H1 (cell line): ENCODE data around the gene AP2B1. TPM values are rescaled to one million over a fixed set of nuclear protein-coding genes. Genes with fewer than 3 reads are reported as not detected.
A peak's percentile ranks its signal among the peaks of the same experiment; 100 is the strongest.

Experiments
- CTCF ChIA-PET: fragments of 300-600 bp; sonication (Branson Sonifier 250); formaldehyde crosslinking; loops from one replicate; lab custom pipeline; 2021; ENCODE audit not compliant: partially characterized antibody; lab: Charles Lee
- POLR2A ChIA-PET: fragments of 300-600 bp; sonication (Branson Sonifier 250); formaldehyde crosslinking; loops from one replicate; lab custom pipeline; 2021; ENCODE audit warnings: inconsistent platforms; ENCODE audit not compliant: partially characterized antibody; lab: Charles Lee
- DNase-seq, 2 experiments: peaks; one replicate each; pipeline versions ENCODE4 v3.0.0 to v3.0.0-alpha.2; 2010 to 2022; ENCODE audit warnings: low spot score in 2 of 2, low read depth in 1 of 2, mixed read lengths in 1 of 2
- FAIRE-seq: peaks from 2 replicates; lab custom pipeline; 2011; peaks lifted over from hg19 to GRCh38; lab: Jason Lieb, UNC
- H2AFZ ChIP-seq: 2 replicates; pipeline ENCODE4 v1.8.1; 2012; ENCODE audit warnings: low read length, inconsistent platforms
- H2AK5ac ChIP-seq: 2 replicates; pipeline ENCODE4 v1.6.1; 2013; ENCODE audit warnings: low read depth, low read length
- H2BK120ac ChIP-seq: replicated peaks from 2 replicates; pipeline ENCODE3; 2013; ENCODE audit warnings: low read depth, low read length, inconsistent platforms
- H2BK12ac ChIP-seq: 2 replicates; pipeline ENCODE4 v1.6.1; 2013; ENCODE audit warnings: low read depth, low read length
- H2BK15ac ChIP-seq: 2 replicates; pipeline ENCODE4 v1.6.1; 2013; ENCODE audit warnings: low read length
- H2BK20ac ChIP-seq: 2 replicates; pipeline ENCODE4 v1.6.1; 2013; ENCODE audit warnings: low read length
- H2BK5ac ChIP-seq: 2 replicates; pipeline ENCODE4 v1.6.1; 2013; ENCODE audit warnings: low read depth, low read length
- H3K14ac ChIP-seq: 2 replicates; pipeline ENCODE4 v1.6.1; 2013; ENCODE audit warnings: inconsistent platforms; ENCODE audit not compliant: insufficient read length
- H3K18ac ChIP-seq: 2 replicates; pipeline ENCODE4 v1.6.1; 2013; ENCODE audit warnings: low read length; ENCODE audit errors: extremely low read depth
- H3K23ac ChIP-seq: 2 replicates; pipeline ENCODE4 v1.6.1; 2013; ENCODE audit warnings: inconsistent platforms; ENCODE audit not compliant: insufficient read length
- H3K23me2 ChIP-seq: 2 replicates; pipeline ENCODE4 v1.6.1; 2013; ENCODE audit warnings: low read depth, low read length
- H3K27ac ChIP-seq: 2 replicates; pipeline ENCODE4 v1.6.1; 2011; ENCODE audit warnings: low read depth, low read length, inconsistent platforms
- H3K27me3 ChIP-seq, 4 experiments: replicated peaks in 1 of 4; 1 replicate in 1 of 4; 2 replicates in 3 of 4; pipeline versions ENCODE4 v1.6.1 to v1.8.1; 2011 to 2013; ENCODE audit warnings: low read length in 3 of 4, mild to moderate bottlenecking in 3 of 4, inconsistent platforms in 2 of 4, mixed read lengths in 2 of 4, moderate library complexity in 1 of 4; ENCODE audit not compliant: control insufficient read depth in 3 of 4, insufficient read depth in 3 of 4; ENCODE audit errors: extremely low read depth in 1 of 4
- H3K36me3 ChIP-seq, 4 experiments: 2 replicates each; pipeline versions ENCODE4 v1.6.1 to v1.8.1; 2011 to 2013; ENCODE audit warnings: mild to moderate bottlenecking in 4 of 4, low read length in 3 of 4, moderate library complexity in 2 of 4, control low read depth in 1 of 4, inconsistent platforms in 1 of 4; ENCODE audit not compliant: insufficient read depth in 4 of 4, control insufficient read depth in 2 of 4
- H3K4ac ChIP-seq: replicated peaks from 2 replicates; pipeline ENCODE3; 2013; ENCODE audit warnings: low read length, low read depth, mixed read lengths, inconsistent platforms; ENCODE audit not compliant: insufficient read length
- H3K4me1 ChIP-seq, 4 experiments: replicated peaks in 1 of 4; 1 replicate in 1 of 4; 2 replicates in 3 of 4; pipeline versions ENCODE4 v1.6.1 to v1.8.1; 2011 to 2013; ENCODE audit warnings: low read length in 3 of 4, inconsistent platforms in 2 of 4, mixed read lengths in 1 of 4; ENCODE audit not compliant: insufficient read depth in 4 of 4, control insufficient read depth in 3 of 4
- H3K4me2 ChIP-seq, 2 experiments: 2 replicates each; pipeline versions ENCODE4 v1.6.1 to v1.8.1; 2011 to 2013; ENCODE audit warnings: low read depth in 2 of 2, low read length in 2 of 2, control low read depth in 1 of 2, inconsistent platforms in 1 of 2, mild to moderate bottlenecking in 1 of 2; ENCODE audit not compliant: insufficient read depth in 1 of 2
- H3K4me3 ChIP-seq, 4 experiments: fragments of 200-600, 300-600 bp in 1 of 4; sonication (generic), shearing (Covaris generic), sonication (Bioruptor Twin) in 1 of 4; 2 replicates each; pipeline versions ENCODE4 v1.5.1 to v1.8.1; 2011 to 2016; ENCODE audit warnings: low read length in 4 of 4, low read depth in 3 of 4, control low read depth in 2 of 4, inconsistent platforms in 2 of 4, mild to moderate bottlenecking in 2 of 4, mixed read lengths in 1 of 4, moderate library complexity in 1 of 4; ENCODE audit not compliant: insufficient read depth in 2 of 4; ENCODE audit errors: extremely low read depth in 1 of 4
- H3K56ac ChIP-seq: replicated peaks from 2 replicates; pipeline ENCODE3; 2013; ENCODE audit warnings: low read depth, mild to moderate bottlenecking, mixed read lengths, low read length, inconsistent platforms; ENCODE audit not compliant: insufficient read length
- H3K79me1 ChIP-seq: 2 replicates; pipeline ENCODE4 v1.6.1; 2013; ENCODE audit warnings: low read depth, low read length, control low read depth
- H3K79me2 ChIP-seq, 2 experiments: 2 replicates each; pipeline versions ENCODE4 v1.6.1 to v1.8.1; 2012 to 2013; ENCODE audit warnings: low read length in 2 of 2, mild to moderate bottlenecking in 2 of 2, inconsistent platforms in 1 of 2; ENCODE audit not compliant: insufficient read depth in 2 of 2, control insufficient read depth in 1 of 2
- H3K9ac ChIP-seq, 4 experiments: replicated peaks in 1 of 4; 1 replicate in 1 of 4; 2 replicates in 3 of 4; pipeline versions ENCODE4 v1.6.1 to v1.8.1; 2011 to 2013; ENCODE audit warnings: low read depth in 3 of 4, low read length in 3 of 4, control low read depth in 2 of 4, mild to moderate bottlenecking in 2 of 4, moderate library complexity in 2 of 4, inconsistent platforms in 1 of 4; ENCODE audit errors: extremely low read depth in 1 of 4
- H3K9me3 ChIP-seq, 2 experiments: 2 replicates each; pipeline versions ENCODE4 v1.6.1 to v1.8.1; 2012 to 2013; ENCODE audit warnings: mild to moderate bottlenecking in 2 of 2, moderate library complexity in 2 of 2, control low read depth in 1 of 2, inconsistent platforms in 1 of 2, low read depth in 1 of 2, low read length in 1 of 2, mixed read lengths in 1 of 2; ENCODE audit not compliant: insufficient read depth in 2 of 2
- H4K20me1 ChIP-seq, 2 experiments: replicated peaks in 1 of 2; 2 replicates each; pipeline versions ENCODE3 to v1.8.1; 2011 to 2013; ENCODE audit warnings: inconsistent platforms in 2 of 2, low read length in 2 of 2, mild to moderate bottlenecking in 1 of 2; ENCODE audit not compliant: insufficient read depth in 2 of 2, control insufficient read depth in 1 of 2
- H4K5ac ChIP-seq: 2 replicates; pipeline ENCODE4 v1.6.1; 2013; ENCODE audit warnings: low read length, low read depth, mixed read lengths, inconsistent platforms; ENCODE audit not compliant: insufficient read length
- H4K8ac ChIP-seq: 2 replicates; pipeline ENCODE4 v1.8.0; 2013; ENCODE audit warnings: mild to moderate bottlenecking, moderate library complexity, low read length, inconsistent platforms; ENCODE audit not compliant: insufficient read depth; ENCODE audit errors: extremely low read depth
- H4K91ac ChIP-seq: replicated peaks from 2 replicates; pipeline ENCODE3; 2013; ENCODE audit warnings: low read length, mixed read lengths, inconsistent platforms; ENCODE audit not compliant: insufficient read length
- CEBPB ChIP-seq: IDR thresholded peaks from 2 replicates; pipeline ENCODE4 v1.6.1; 2012; ENCODE audit warnings: low read depth, low read length
- CHD2 ChIP-seq: IDR thresholded peaks from 2 replicates; pipeline ENCODE4 v1.6.1; 2012; ENCODE audit warnings: low read length, improper control_type of control experiment
- EGR1 ChIP-seq: IDR thresholded peaks from 2 replicates; pipeline ENCODE4 v1.6.1; 2011; ENCODE audit warnings: low read depth, low read length, borderline replicate concordance
- HDAC2 ChIP-seq, 2 experiments: fragments of 300-600 bp in 1 of 2; sonication (generic) in 1 of 2; IDR thresholded peaks; 2 replicates each; pipeline ENCODE4 v1.6.1; 2011 to 2012; ENCODE audit warnings: low read depth in 2 of 2, low read length in 2 of 2, mild to moderate bottlenecking in 2 of 2, moderate library complexity in 2 of 2, borderline replicate concordance in 1 of 2, inconsistent platforms in 1 of 2
- KDM1A ChIP-seq: fragments of 200-600, 300-600 bp; sonication (generic); IDR thresholded peaks from 2 replicates; pipeline ENCODE4 v1.7.1; 2016; ENCODE audit warnings: mild to moderate bottlenecking, low read length, borderline replicate concordance
- MAX ChIP-seq: IDR thresholded peaks from 2 replicates; pipeline ENCODE4 v1.6.1; 2012; ENCODE audit warnings: inconsistent platforms
- RXRA ChIP-seq: IDR thresholded peaks from 2 replicates; pipeline ENCODE4 v1.6.1; 2011; ENCODE audit warnings: low read depth, mild to moderate bottlenecking, low read length, moderate library complexity; ENCODE audit not compliant: insufficient read depth
- WGBS, 2 experiments: shearing (Covaris generic) in 1 of 2; methylation state at CpG; one replicate each; pipeline versions ENCODE4 v1.1.6 to v1.1.7; 2013 to 2015; ENCODE audit warnings: low lambda C conversion rate in 2 of 2, mixed read lengths in 2 of 2, inconsistent platforms in 1 of 2, low coverage in 1 of 2, missing lambda C conversion rate in 1 of 2; ENCODE audit not compliant: insufficient replicate concordance in 2 of 2, insufficient coverage in 1 of 2, insufficient read length in 1 of 2; ENCODE audit errors: extremely low coverage in 1 of 2, missing lambda C conversion rate in 1 of 2; 5-methylcytosine and 5-hydroxymethylcytosine counted together
- polyA plus RNA-seq, 7 experiments: library from polyadenylated mRNA; depleted of rRNA in 3 of 7; stranded (reverse) in 5 of 7; unstranded in 2 of 7; fragments of >200 nt in 5 of 7; fragments of 200-250 nt in 2 of 7; gene quantifications; 1 replicate in 5 of 7; 2 replicates in 1 of 7; 4 replicates in 1 of 7; pipeline versions ENCODE4 v1.2.1 to v1.2.3, GENCODE V29; 2011 to 2013; ENCODE audit warnings: missing spikeins in 2 of 7, mixed read lengths in 2 of 7
- total RNA-seq: library from RNA; stranded (reverse); fragmentation: NEBNext Ultra II Directional; extraction: Animal tissue kit (Norgen Biotek cat#: 25700); gene quantifications from 2 replicates; pipeline ENCODE4 v1.2.1, GENCODE V29; 2021

AP2B1 gene
- total and polyA plus RNA-seq, 2 of the 8 experiments (the other 6 are each of a cell fraction or from before 2014, with no cell fraction given) = 95.5 to 199 TPM

- H3K4ac ChIP-seq = no peak overlapping the region
- no peak overlapping the region for H2BK5ac ChIP-seq
- DNase-seq = no peak
- H4K91ac ChIP-seq = no peak overlapping the region
- no peak overlapping the region for H3K27ac ChIP-seq
- H3K79me1 ChIP-seq = no peaks in the 10 kb centered on the region
- no peaks in the 10 kb centered on the region for H4K20me1 ChIP-seq
- peak overlapping the region in 2 of 4 experiments; percentile 10 to 61; a peak in 3 of 8 replicates for H3K4me3 ChIP-seq
- H3K56ac ChIP-seq = no peak overlapping the region
- H3K4me1 ChIP-seq = peaks cover 0 to 12% (median 7%) of the 10 kb centered on the region in 4 experiments; a peak in 5 of 7 replicates
- H3K14ac ChIP-seq = no peak overlapping the region
- 44% methylated on average over 17 of the region's 17 CpGs; no CpG with 5 or more reads in 1 of the 2 experiments for WGBS, 2 experiments
- no peaks in the 10 kb centered on the region for H3K36me3 ChIP-seq
- H2BK120ac ChIP-seq = no peak overlapping the region
- H3K27me3 ChIP-seq = peaks cover 0 to 3% (median 2%) of the 10 kb centered on the region in 4 experiments; a peak in 3 of 7 replicates
- peak overlapping the region; percentile 47; the same call in 1 of the 2 replicates for H4K8ac ChIP-seq
- no peaks in the 10 kb centered on the region for H3K23me2 ChIP-seq
- peak overlapping the region in 1 of 2 experiments; percentile 69; a peak in 3 of 4 replicates for H3K4me2 ChIP-seq
- no peak overlapping the region for H2BK20ac ChIP-seq
- no peak overlapping the region for H4K5ac ChIP-seq
- H3K23ac ChIP-seq = no peak overlapping the region
- no peak for TF ChIP-seq CHD2
- TF ChIP-seq EGR1 = no peak
- TF ChIP-seq CEBPB = no peak
- TF ChIP-seq RXRA = no peak
- TF ChIP-seq HDAC2 (IDR thresholded peaks at IDR 0.05; ENCODE audit: borderline replicate concordance in 1 of 2, low read depth in 2 of 2, low read length in 2 of 2) = no peak
- no peak for TF ChIP-seq KDM1A
- TF ChIP-seq MAX = no peak
- ChIA-PET CTCF (interaction anchor here (0.6 to 13.0 kb wide), 32 partner anchors 13 to 229 kb away, joined by 3 to 247 read pairs (median 4); partner anchors contain the start of genes GAS2L2, HEATR9, MMP28 and TAF15), POLR2A (interaction anchor here (0.6 to 3.4 kb wide), 16 partner anchors 9 to 188 kb away, joined by 3 to 62 read pairs (median 4); partner anchors contain the start of genes GAS2L2 and TAF15)
- no peak overlapping the region for H3K9ac ChIP-seq
- no peak for FAIRE-seq
- no peak overlapping the region for H2BK12ac ChIP-seq
- H2BK15ac ChIP-seq = no peak overlapping the region
- H3K9me3 ChIP-seq = no peaks in the 10 kb centered on the region; a peak in 1 of 4 replicates
- no peak overlapping the region for H3K18ac ChIP-seq
- no peak overlapping the region for H2AFZ ChIP-seq
- no peaks in the 10 kb centered on the region for H3K79me2 ChIP-seq
- no peak overlapping the region for H2AK5ac ChIP-seq
Observed at GRCh38 chr17:35763767-35764122, 176.6 kb downstream of the AP2B1 start.
